Stimulated activated CD4-positive, alpha-beta T cell treated with anti-CD3 and anti-CD28 coated beads, TNF-alpha, amount 100 ng/mL, for 4 hours (primary cell): ENCODE data around the gene CYB5B.
"Not testable (repeated sequence)": the region's sequence is repeated elsewhere in the genome, so short reads cannot be mapped to it uniquely, and the experiment has no call there.

Source experiments
- DNase-seq, 3 experiments: peaks; one replicate each; pipeline ENCODE4 v3.0.0-alpha.2; 2020; ENCODE audit warnings: low read depth in 3 of 3

Gene CYB5B

DNA sequence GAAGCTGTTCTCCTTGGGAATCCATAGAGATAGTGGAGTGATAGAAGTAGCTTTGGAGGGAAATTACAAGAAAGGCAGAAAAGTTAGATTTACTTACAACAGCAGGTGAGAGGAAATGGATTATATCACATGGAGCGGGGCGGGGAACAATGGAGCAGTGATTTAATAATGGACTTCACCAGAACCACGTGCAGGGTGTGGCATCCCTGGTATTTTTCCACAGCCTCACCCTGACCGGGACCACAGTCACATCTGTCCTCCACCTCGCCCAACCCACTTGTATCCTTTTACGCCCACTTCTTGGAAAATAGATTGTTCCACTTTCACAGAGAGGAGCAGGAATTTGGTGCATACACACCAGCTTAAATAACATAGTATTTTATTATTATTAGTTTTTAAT, 15.9 kb upstream of the CYB5B start:
- DNase-seq, result no peak

DNA sequence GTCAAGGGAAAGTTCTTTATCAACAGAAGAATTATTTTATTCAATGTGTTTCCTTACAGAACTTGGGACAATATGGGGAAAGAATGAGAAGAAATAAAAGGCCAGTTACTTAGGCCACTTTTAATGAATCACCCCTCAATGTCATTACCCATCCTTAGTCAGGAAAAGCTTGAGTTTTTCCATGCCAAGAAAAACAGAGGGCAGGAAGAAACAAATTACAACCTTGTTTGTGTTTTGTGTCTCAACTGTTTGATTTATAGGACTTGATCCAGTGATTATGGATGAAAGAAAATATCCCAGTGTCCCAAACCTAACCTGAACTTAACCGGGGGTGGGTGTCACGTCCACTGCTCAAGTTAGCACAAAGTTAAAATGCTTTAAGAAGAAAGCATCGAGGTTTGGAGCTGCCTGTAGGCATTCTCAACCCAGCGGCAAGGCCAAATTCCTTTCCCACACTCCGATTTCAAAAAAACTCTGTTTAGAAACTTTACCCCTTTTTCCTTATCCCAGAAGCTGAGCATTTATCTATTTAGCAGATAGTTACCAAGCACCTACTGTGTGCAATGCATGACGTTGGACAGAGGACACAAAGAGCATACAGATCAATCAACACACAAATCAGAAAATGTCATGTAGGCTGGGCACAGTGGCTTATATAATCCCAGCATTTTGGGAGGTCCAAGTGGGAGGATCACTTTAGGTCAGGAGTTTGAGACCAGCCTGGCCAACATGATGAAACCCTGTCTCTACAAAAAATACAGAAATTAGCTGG, 14.0 kb upstream of the CYB5B start:
- DNase-seq, result no peak

DNA sequence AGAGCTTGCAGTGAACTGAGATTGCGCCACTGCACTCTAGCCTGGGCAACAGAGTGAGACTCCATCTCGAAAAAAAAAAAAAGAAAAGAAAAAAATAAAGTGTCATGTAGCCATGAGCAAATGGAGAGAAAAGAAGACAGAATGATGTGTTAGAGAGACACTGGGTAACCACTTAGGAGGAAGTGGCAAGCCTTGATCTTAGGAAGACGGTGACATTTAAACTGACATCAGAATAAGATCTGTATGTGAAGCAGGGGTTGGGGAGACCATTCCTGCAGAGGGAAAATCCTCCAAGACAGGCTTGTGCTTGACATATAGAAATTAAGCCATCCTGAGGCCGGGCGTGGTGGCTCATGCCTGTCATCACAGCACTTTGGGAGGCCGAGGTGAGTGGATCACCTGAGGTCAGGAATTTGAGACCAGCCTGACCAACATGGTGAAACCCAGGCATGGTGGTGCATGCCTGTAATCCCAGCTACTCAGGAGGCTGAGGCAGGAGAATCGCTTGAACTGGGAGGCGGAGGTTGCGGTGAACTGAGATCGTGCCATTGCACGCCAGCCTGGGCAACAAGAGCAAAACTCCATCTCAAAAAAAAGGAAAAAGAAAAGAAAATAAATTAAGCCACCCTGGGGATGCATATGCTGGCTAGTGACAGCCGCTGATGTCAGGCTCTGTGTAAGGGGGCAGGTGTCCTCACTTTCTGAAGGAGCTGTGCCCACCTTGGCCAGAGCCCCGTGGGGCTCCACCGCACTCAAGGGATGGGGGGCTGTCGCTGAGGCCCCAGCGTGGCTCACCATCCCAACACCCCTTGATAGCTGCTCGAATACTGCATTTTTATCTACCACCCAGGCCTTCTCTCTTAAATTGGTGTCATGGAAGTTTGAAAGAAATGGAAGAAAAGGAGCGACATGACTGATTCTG, 13.1 kb upstream of the CYB5B start:
- DNase-seq, result no peak

DNA sequence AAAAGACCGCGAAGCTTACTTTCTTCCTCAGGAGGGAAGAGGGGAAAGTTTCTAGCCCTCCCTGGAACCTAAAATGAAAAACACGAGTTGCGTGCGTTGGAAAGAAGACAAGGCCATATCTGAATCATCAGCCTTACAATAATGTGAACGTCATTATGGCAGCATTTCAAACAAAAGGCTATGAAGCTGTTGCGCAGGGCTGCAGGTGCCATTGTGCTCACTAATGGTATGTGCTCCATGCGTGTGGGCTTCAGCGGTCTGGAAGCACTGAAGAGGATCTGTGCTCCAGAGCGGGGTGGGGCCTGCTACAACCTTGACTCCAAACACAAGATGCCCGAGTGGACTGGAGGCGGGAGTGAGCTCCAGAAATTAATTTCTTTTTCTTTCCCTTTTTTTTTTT, 12.1 kb upstream of the CYB5B start:
- DNase-seq, result no peak

DNA sequence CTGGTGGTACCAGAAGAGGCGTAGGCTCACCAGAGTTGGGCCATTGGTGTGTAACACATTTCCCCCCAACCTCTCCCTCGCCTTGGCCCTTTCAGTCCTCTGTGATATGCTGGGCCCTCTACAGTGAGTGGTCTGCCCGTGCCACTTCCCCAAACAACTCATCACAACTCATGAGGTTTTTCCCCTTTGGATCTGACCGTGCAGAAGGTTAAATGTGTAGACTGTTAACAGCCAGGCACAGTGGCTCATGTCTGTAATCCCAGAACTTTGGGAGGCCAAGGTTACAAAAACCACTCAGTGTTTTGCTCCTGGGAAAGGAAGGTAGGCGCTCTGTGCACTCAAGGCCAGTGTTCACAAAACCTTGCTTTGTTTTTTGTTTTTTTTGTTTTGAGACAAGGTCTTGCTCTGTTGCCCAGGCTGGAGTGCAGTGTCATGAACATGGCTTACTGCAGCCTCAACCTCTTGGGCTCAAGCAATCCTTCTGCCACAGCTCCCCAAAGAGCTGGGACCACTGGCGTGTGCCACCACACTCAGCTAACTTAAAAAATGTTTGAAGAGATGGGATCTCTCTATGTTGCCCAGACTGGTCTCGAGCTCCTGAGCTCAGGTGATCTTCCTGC, 11.3 kb upstream of the CYB5B start:
- no peak for DNase-seq

DNA sequence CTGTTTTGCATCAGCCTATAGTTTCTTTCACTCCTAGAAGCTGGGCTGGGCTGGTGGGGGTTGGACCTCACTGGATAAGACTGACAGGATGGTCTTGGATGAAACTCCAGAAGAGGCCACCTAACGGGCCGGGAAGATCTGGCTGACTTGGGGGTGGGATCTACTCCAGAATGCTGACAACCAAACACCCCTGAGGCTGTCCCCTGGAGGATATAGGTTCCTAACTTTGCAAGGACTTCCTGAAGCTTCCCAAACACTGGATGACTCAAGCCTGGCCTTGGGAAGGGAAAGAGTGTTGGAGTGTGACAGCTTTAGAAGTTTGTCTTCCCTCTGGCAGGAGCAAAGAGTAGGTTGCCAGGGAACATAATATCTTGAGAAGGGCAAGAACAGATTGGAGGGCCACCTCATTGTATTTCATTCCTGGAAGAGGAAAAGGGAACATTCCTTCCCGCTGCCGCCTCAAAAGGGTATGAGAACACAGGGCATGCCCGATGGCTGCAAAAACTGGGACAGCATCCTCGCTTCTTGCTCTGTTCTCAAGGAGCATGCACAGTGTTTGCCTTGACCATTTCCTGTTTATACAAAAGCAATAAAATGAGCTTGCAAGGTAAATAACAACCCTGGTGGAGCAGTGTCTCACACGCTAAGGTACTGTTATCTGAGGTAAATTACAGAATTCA, 6.8 kb upstream of the CYB5B start:
- no peak for DNase-seq

DNA sequence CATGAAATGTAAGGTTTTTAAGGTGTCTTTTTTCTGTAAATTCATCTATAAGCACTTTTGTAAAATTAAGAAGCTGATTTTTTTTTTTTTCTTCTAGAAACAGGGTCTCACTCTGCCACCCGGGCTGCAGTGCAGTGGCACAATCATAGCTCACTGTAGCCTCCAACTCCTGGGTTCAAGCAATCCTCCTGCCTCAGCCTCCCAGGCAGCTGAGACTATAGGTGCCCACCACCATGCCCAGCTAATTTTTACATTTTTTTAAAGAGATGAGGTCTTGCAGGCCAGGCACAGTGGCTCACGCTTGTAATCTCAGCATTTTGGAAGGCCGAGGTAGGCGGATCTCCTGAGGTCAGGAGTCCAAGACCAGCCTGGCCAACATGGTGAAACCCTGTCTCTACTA, 4.5 kb upstream of the CYB5B start:
- DNase-seq, result no peak

DNA sequence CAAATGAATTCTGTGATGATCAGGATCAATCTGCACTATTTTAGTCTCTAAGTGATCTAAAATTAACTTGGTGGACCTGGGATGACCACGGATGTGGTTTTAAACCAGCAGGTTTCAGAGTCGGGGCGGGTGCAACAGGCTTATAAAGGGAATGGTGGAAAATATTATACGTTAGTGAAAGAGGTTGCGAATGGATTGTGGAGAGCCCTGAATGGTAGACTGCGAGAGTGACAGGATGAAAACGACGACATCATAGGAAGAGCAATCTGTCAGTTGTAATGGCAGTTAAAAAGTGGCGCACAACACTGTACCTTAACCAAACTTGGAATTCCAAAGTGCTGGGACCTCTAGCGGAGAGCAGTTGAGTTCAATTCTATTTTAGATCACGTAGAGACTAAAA, 1.2 kb upstream of the CYB5B start:
- no peak for DNase-seq

DNA sequence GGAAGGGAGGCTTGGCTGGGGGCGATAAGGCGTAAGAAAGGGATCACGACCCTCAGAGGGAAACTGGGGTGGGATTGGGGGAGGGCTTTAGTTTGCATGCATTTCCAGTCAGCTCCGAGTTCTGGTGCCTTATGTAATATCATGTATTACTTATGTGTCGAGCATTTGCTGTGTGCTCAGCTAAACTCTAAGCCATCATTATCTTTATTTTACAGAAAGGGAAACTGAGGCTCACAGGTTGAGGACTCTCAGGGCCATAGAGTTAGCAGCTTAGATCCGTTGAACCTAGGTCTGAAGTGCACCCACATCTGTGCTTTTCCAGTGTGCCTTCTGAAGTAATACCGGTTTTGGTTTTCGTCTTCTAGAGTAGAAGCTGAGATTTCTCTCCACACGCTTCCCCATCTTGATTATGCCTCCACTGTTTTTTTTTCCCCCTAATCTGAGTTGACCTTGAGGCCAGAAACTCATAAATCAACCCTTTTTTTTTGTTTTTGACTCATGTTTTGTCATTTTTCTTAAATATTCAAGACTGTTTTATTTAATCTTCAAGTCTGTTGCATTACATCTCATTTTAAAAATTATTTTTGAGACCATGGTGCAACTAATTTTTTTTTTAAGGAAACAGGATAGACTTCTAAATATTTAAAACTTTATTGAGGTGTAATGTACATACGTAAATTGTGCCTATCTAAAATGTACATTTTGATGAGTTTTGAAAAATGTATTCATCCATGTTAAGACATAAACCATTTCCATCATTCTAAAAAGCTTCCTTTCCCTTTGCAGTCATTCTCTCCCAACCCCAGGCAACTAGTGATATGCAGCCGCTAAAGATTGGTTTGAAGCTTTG, 741 bp downstream of the CYB5B start:
- no peak for DNase-seq

DNA sequence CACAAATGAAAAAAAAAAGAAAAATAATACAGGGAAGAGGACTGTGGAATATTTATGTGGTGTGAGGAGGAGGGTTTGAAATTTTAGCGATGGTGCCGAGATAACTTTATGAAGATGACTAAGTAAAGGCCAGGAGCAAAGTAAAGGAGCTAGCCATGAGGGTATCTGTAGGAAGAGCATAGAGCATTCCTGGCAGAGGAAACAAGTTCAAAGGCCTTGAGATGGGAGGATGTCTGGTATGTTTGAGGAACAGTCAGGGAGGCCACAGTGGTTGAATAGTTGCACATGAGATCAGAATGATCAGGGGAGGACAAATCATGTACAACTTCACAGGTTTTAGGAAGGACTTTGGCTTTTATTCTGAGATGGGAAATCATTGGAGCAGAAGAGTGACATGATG, 4.2 kb downstream of the CYB5B start:
- no peak for DNase-seq

DNA sequence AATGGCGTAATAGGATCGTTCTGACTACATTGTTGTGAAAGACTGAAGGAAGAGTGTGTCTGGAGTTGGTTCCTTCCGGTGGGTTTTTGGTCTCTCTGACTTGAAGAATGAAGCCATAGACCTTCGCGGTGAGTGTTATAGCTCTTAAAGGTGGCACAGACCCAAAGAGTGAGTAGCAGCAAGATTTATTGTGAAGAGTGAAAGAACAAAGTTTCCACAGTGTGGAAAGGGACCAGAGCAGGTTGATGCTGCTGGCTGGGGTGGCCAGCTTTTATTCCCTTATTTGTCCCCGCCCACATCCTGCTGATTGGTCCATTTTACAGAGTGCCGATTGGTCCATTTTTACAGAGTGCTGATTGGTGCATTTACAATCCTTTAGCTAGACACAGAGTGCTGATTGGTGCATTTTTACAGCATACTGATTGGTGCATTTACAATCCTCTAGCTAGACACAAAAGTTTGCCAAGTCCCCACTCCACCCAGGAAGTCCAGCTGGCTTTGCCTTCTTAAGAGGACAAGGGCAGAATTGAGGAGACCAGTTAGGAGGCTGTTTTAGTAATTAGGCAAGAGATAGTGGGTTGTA, 4.7 kb downstream of the CYB5B start:
- DNase-seq, result not testable (repeated sequence)

DNA sequence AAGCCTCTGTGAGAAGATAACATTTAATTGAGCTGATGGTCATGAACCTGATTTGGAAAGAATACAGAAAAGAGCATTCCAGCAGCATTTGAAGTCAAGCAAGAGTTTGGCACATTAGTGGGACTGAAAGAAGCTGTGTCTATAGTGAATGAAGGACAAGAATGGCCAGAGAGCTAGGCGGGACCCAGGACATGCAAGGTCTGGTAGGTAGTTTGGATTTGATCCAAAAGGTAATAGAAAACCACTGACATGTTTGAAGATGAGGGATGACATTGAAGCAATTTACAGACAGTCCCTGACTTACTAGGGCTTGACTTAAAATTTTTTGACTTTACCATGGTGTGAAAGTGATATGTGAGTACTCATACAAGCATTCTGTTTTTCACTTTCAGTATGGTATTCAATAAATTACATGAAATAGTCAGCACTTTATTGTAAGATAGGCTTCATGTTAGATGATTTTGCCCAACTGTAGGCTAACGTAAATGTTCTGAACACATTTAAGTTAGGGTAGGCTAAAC, 7.6 kb downstream of the CYB5B start:
- no peak for DNase-seq

DNA sequence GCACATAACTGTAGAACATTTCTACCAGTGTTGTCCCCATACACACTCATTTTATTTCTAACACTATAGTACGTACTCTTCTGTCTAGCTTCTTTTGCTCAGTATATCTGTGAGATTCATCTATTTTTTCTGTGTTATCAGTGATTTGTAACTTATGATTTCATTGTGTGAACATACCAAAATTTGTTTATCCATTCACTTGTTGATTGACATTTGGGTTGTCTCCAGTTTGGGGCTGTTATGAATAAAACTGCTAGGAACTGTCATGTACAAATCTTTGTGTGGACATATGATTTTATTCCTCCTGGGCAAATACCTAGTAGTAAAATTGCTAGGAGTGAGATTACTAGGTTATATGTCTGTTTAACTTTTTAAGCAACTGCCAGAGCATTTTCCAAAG, 9.6 kb downstream of the CYB5B start:
- DNase-seq, result no peak

DNA sequence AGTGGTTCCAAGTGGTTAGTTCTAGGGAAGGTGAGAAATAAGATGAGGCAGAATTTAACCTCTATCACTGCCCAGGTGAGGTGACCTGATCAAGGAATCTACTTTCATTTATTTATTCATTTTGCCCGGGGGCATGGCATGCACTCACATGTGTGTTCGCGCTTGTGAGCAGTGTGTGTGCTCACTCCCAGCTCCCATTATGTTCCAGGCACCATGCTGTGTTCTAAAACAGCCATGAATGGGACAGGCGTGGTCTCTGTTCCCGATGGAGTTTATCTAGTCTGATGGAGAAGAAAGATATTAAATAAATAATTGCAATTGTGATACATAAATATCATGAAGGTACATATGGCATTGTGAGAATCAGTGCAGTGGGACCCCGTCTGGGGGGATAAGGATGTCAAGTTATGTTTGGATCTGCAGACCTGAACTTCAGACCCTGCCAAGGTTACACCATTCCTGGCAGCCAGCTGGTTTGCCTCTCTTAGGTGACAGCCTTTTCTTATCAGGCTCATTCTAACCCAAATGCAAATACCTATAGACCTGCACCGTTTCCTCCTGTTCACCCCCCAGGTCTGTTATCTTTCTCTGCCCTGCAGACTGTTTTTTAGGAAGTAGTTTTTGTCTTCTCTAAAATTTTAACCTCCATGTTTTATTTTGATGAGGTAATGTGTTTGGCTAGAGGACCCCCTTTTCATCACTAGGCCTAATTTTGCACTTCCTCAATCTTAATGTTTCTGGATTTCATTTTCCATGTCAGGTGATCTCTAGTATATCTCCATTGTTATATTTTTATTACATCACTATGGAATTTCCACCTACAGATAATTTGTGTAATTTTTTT, 11.8 kb downstream of the CYB5B start:
- no peak for DNase-seq

DNA sequence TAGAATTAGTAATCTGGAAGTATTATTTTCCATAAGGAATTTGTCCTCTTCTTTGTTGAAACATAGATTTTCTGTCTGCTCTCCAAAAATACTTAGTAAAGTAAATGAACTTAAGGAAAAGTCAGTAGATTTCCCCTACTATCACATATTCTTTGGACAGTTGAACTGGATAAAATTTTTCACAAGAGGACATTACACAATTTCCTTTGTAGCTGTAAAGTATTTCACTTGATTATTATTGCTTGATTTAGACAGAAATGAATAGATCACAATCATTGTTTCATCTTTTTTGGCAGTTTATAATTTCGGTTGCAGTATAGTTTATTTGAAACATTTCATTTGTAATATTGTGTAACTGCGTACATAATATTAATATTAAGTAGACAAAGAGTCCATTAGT, 12.5 kb downstream of the CYB5B start:
- no peak for DNase-seq

DNA sequence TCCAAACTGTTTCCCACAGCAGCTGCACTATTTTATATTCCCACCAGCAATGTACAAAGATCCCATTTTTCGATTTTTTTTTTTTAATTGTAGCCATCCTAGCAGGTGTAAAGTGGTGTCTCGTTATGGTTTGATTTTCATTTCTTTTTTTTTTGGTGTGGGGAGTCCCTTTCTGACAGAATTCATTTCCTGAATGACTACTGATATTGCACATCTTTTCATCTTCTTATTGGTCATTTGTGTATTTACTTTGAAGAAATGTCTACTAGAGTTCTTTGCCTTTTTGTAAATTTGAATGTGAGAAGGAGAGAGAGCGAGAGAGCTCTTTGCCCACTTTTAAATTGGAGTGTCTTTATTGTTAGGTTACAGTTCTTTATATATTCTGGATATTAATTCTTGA, 14.0 kb downstream of the CYB5B start:
- DNase-seq, result no peak

DNA sequence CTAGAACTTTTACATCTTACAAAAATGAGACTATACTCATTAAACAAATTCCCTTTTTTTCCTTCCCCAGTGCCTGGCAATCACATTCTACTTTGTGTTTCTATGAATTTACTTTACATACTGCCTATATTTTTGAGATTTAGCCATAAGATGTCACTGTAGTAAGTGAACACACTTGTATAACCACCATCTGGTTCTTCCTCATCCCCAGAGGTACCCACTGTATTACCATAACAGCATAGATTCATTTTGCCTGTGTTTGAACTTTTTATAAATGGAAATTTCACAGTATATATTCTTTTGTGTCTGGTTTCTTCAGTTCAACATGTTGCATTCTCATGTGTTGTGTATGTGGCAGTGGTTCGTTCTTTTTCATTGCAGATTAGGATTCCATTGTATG, 15.8 kb downstream of the CYB5B start:
- DNase-seq, result no peak

DNA sequence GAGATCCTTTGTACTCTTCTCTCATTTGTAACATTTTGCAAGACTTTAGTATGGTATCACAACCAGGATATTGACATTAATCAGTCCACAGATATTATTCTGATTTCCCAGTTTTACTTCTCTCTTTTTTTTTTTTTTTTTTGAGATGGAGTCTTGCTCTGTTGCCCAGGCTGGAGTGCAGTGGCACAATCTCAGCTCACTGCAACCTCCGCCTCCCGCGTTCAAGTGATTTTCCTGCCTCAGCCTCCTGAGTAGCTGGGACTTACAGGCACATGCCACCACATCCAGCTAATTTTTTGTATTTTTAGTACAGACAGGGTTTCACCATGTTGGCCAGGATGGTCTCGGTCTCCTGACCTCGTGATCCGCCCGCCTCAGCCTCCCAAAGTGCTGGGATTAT, 16.6 kb downstream of the CYB5B start:
- DNase-seq, result not testable (repeated sequence)

DNA sequence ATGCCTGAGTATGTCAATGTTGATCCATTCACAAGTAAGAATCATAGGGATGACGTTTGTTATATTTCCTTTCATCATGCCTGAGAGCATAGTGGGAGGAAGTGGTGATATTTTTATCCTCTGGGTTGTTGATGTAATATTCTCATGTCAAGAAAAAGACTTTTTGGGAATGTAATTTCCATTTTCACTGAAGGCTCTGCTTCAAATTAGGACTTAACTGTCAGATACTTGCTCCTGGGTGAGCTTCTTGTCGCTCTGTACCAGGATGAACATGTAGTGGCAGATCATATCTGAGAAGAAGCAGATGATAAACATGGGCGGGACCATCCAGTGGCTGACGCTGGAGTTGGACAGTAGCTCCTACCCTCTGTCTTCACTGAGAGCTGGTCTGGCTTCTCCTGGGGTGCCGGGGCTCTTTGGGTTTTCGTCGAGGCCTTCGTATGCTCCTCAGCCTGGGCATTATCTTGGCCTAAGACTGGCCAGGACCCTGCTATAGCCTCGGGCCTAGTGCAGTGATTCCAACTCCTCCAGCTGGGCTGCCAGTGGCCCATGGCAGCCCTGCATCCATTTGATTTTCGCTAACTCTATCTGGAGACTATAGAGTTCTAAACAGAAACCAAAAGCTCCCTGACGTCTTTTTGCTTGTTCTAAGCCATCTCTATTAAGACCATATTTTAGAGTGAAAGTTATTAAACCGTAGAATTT, 19.7 kb downstream of the CYB5B start:
- no peak for DNase-seq
